NCI-H187 (cell line): ENCODE data around the gene SERPINA3.
"Not testable (repeated sequence)": the region's sequence is repeated elsewhere in the genome, so short reads cannot be mapped to it uniquely, and the experiment has no call there.

Experiments
- DNase-seq, 2 experiments: peaks; one replicate each; lab custom pipeline; 2025; lab: John Stamatoyannopoulos, UW

The SERPINA3 gene

DNA sequence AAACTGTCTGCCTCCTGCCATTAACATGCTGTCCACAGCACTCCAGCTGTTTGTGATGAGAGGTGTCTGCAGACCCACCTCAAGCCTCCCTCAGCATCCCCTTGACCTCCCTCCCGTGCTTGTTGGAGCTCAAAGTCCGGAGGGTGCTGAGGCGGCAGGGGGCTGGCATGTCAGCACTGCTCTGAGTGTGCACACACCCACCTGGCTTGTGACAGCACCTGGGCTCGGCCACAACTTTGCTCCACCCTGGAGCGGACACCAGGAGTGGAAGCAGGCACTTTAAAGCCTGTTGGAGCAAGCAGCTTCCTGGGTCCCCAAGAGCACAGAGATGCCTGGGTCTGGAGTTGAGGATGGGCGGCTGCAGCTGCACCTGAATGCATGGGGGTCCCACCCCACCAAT lies 20.9 kb downstream of the SERPINA3 start:
- DNase-seq, result no peak

DNA sequence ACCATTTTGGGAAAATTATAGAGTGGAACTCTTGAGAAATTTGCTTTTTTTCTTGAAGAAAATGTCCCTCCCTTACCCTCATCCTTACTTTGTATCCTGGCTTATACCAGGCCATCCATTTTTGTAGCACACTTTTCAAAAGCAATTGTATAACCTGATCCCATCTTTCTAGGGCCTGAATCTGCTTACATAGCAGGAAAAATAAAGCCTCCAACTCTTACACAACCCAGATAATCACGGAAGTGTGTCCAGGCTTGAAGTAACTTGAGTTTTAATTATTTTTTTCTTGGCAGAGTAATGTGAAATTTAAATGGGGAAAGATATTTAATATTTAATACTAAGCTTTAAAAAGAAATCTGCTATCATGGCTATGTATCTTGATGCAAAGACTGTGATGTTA lies 23.0 kb downstream of the SERPINA3 start:
- no peak for DNase-seq

DNA sequence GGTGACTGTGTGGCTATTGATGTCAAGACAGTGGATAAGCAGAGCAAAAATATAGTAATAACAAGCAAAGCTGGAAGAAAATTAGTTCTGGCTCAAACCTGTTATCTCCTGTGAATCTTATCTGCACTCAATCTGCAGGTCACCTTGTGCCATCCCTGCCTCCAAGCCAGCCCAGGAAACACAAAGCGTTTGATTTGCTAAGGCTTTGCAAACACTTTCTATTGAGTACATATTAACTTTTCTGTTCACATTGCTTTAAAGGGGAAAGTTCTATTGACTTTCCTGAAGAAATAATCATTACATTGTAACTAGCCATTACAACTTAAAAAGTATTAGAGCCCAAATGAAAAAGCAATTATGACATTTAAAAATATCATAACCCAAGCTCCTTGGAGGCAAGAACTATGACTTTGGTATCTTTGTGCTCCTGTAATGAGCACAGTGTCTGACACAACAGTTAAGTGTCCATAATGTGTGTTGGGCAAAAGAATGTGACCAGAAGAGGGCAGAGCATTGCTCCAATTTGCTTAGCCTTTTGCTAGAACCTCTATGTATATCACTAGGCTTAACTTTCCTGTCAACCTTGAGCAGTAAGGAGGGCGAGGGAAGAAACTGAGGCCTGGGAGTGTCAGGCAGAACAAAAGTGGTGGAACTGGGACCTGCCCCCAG lies 24.7 kb downstream of the SERPINA3 start:
- DNase-seq, result no peak

DNA sequence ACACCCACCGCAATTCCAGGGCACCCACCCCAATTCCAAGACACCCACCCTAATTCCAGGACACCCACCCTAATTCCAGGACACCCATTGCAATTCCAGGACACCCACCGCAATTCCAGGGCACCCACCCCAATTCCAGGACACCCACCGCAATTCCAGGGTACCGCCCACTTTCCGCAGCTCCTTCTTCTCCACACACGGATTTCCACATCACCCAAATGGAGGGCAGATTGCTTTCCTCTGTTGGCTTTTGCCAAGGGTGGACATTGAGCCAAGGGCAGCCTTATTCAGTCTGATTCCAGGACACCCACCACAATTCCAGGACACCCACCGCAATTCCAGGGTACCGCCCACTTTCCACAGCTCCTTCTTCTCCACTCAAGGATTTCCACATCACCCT lies 25.6 kb downstream of the SERPINA3 start:
- DNase-seq, result not testable (repeated sequence)

DNA sequence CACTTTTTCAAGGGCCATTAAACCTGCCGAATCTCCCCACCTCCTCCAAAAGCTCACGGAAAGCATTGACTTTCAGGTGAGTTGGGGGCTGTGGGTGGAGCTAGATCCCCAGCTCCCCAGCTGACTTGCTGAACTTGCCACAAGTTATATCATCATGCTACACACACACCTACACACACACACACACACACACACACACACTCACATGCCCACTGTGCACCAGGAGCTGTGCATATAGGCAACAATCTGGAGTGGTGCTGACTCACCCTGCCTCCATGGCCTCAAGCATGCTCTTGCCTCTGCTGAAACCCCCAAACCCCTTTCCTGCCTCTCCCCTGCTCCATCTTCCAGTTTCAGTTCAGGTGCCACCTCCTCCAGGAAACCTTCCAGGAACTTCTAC lies 26.1 kb downstream of the SERPINA3 start:
- no peak for DNase-seq

DNA sequence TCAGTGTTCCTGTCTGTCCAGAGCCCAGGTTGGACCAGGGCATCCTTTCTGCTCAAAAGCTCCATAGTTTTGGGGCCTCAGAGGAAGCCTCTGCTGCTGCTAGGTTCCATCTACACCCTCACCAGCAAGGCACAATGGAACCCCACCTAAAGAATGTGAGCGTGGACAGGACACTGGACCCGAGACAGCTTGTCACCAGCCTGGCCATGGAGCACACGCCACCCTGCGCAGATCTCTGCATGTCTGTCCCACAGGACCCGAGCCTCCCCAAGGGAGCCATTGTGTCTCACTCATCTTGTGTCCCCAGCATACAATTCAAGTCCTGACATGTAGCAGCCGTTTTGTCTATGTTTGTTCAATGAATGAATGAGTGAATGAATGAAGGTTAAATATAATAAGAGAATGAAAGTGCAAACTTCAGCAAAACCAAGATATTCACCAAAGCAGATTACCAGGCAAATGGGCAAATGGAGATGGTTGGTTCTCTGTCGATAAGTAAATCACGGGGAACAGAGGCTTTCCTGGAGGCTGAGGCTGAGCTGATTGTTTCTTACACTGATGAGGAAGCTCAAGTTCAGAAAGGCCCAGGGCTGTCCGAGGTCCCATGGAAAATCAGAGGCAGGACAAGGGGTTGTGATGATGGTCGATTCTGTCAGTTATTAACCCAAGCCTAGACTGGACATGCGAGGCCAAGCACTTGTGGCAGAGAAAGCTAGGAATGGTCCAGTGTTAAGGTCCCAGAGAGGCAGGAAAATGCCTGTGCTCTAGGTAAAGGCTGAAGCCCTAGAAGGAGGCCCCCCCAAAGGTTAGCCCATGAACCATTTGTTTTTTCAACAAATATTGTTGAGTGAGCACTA lies 27.0 kb downstream of the SERPINA3 start:
- no peak for DNase-seq

DNA sequence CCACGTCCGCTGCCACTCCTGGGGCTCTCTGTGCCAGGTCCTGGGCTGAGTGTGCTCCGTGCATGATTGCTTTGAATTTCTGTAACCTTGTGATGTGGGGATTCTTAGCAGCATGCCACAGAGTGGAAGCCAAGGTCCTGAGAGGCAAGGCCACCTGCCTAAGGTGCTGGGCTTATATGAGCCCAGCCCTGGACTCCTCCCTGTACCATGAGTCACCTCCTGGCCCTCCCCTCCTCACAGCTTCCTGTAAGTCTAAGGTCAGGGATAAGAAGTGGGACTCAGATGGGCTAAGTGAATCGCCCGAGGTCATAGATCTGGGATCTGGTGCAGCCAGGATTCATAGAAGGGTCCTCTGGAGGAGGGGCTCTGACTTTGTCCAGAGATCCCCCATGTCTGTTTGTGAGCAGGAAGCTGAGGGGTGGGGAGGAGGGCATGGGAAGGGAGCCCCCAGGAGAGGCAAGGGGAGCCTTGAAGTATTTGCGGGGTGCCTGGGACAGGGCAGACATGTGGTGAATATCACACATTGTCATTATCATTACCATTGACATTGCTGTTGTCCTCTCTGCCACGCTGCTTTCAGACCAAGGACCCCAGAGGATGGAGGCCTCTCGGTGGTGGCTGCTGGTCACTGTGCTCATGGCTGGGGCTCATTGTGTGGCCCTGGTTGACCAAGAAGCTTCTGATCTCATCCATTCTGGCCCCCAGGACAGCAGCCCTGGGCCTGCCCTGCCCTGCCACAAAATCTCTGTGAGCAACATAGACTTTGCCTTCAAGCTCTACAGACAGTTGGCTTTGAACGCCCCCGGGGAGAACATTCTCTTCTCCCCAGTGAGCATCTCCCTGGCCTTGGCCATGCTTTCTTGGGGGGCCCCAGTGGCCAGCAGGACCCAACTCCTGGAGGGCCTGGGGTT lies 28.8 kb downstream of the SERPINA3 start:
- DNase-seq, result no peak

DNA sequence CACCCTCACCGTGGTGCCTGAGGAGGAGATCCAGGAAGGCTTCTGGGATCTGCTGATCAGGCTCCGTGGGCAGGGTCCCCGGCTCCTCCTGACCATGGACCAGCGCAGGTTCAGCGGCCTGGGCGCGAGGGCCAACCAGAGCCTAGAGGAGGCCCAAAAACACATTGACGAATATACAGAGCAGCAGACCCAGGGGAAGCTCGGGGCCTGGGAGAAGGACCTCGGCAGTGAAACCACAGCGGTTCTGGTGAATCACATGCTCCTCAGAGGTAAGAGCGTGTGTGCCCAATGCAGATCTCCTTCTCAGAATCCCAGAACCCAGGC lies 29.4 kb downstream of the SERPINA3 start:
- DNase-seq, result no peak

DNA sequence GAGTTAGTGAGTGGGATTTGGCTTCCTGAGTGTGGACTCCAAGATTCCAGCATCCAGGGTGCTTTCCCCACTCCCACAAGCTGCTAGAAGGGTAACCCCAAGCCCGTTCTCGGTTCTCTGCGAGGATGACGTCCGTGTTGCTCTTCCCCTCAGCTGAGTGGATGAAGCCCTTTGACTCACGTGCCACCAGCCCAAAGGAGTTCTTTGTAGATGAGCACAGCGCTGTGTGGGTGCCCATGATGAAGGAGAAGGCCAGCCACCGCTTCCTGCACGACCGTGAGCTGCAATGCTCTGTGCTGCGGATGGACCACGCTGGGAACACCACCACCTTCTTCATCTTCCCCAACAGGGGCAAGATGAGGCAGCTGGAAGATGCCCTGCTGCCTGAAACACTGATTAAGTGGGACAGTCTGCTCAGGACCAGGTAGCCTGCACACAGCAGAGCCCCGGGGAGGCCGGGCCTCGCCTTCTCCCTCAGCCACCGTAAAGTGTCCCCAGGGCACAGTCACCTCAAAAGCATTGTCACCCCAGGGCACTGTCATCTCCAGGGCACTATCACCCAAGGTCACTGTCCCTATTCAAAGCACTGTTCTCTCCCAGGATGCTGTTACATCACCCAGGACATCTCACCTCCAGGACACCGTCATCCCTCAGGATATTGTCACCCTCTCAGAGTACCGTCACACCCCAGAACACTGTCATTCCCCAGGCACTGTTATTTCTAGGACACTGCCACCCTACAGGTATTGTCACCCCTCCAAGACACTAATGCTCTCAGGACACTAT lies 31.3 kb downstream of the SERPINA3 start:
- no peak for DNase-seq

DNA sequence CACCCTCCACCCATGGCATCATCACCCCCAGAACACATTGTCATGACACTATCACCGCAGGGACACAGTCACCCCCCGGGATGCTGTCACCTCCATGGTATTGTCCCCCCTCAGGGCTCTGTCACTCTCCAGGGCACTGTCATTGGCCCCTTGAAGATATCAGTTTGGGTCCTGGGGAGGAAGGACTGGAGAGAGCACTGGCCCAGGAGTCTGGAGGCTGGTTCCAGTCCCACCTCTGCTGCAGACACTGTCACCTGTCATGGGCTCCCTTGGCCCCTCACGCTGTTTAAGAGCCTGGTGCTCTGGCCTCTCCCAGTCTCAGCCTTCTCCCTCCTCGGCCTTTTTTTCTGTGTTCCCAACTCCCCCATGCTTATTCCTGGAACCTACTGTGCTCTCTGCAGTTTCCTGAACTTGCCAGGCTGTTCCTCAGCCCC lies 31.9 kb downstream of the SERPINA3 start:
- DNase-seq, result no peak

DNA sequence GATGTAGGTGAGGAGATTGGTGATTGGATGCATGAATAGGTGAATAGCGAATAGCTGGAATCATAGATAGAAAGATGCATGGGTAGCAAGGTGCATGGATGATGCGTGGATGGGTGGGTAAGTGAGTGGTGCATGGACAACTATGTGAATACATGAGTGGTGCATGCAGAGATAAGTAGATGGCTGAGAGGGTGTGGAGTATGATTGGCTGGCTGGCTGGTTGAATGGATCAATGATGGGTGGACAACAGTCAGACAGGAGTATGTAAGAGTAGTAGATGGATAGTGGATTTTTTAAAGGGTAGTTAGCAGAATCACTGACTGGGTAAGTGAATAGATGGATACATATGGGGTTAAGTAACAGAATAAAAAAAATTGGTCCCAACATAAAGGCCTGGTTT lies 33.9 kb downstream of the SERPINA3 start:
- no peak for DNase-seq

DNA sequence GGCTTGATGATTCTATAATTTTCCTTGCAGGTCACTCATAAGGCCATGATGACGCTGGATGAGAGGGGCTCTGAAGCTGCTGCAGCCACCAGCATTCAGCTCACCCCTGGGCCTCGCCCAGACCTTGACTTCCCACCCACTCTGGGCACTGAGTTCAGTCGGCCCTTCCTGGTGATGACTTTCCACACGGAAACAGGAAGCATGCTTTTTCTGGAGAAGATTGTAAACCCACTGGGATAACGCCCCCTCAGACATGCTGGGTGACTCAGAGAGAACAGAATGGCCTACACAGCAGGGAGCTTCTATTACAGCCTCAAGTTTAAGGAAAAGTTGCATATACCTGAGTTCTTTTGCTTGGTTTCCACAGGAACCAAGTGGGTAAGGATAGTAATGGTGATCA lies 34.3 kb downstream of the SERPINA3 start:
- DNase-seq, result no peak

DNA sequence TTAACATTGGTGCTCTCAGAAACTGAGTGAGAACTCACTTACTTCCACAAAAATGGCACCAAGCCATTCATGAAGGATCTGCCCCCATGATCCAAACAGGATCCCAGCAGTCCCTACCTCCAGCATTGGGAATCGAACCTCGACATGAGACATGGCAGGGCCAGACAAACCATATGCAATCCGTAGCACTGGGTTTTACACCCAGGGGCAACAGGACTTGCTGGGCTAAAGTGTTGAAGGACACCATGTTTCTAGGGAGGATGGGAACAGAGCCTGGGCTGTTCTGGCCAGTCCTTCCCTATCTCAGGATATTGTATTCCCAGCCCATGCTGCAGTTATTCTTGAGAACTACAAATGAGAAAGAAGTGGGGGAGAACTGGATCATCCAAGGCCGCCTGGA lies 36.6 kb downstream of the SERPINA3 start:
- DNase-seq, result no peak

DNA sequence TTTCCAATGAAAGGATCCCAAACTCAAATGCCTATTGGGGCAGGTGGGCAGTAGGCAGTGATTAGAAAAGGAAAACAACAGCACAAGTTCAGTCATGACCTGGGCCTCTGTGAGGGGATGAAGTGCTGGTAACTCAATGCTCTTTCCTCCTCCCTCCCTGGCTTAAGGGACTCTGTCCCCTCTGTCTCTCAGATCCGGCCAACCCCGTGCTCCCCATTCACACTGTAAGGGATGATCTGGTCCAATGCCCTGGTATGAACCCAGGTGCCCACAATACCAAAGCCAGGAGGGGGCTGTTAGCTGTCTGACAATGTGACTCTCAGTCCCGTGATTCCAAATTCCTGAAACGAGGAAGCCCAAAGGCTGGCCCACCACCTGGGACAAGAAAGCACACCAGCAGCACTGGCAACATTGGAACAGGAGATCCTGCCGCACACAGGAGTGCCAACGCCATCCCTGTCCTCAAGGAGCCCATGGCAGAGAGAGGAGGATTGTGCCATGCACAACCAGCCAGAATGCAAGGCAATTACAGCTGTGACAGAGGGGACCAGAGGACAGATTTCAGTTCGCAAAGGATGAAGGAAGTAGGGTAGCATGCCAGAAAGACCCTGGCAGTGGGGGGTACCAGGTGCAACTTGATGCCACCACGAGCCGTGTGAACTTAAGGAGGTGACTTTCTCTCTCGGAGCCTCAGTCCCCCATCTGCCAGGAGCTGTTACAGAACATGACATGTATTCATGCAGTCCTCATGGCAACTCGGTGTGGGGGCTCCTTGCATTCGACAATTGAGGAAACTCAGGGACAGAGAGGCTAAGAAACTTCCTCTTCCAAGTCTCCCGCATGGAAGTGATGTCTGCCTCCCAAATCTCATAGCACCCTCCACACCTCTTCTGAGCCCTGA lies 37.6 kb downstream of the SERPINA3 start:
- no peak for DNase-seq

DNA sequence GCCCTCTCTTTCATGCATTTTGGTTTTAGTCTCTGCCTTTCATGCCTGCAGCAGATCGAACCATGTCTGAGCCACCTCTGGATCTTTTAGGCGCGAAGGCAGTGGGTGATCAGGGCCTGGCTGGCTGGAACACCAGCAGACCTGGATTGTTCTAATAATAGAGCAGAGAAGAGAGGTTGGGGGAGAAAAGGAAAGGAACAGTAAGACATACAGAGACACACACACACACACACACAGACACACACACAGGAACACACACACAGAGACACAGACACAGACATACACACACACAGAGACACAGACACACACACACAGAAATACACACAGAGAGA lies 38.2 kb downstream of the SERPINA3 start:
- DNase-seq, result no peak

DNA sequence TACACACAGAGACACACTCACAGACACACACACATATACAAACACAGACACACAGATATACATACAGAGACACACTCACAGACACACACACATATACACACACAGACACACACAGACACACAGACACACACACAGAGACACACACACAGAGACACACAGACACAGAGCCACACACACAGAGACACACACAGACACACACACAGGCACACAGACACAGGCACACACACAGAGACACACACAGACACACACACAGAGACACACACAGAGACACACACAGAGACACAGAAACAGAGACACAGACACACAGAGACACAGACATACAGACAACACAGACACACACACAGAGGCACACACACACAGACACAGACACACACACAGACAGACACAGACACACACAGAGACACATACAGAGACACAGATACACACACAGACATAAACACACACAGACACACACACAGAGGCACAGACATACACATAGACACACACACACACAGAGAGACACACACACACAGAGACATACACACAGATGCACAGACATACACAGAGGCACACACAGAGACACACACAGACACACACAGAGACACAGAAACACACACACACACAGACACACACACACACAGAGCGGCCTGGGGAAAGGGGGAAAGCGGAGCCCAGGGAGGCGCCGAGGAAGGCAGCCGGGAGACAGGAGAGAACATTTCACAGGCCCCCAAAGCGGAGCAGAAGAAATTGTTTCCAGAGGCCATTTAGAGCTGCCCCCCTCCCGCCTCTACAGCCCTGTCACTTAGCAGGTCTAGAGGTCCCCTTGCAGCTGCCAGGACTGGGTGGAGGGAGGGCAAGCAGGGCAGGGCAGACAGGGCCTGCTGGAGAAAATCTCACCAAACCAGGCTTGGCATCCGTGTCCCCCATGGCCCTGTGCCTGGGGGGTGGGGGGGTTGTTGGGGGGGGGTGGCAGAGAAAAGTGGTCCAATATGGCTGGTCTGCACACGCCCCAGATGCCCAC lies 38.9 kb downstream of the SERPINA3 start:
- no peak for DNase-seq

DNA sequence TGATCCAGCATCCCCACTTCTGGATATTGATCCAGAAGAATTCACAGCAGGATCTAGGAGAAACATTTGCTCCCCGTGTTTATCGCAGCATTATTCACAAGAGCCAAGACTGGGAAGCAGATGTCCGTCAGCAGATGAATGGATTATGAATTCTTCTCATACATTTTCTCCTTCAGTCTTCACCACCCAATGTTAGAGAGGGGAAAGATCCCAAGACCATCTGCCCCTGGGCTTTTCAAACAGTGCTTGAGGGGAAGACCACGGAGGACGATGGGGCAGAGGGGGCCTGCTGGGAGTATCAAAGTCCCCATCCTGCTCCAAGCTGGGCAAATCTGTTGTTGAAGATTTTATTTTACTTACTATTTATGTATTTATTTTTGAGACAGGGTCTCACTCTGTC lies 41.1 kb downstream of the SERPINA3 start:
- no peak for DNase-seq

DNA sequence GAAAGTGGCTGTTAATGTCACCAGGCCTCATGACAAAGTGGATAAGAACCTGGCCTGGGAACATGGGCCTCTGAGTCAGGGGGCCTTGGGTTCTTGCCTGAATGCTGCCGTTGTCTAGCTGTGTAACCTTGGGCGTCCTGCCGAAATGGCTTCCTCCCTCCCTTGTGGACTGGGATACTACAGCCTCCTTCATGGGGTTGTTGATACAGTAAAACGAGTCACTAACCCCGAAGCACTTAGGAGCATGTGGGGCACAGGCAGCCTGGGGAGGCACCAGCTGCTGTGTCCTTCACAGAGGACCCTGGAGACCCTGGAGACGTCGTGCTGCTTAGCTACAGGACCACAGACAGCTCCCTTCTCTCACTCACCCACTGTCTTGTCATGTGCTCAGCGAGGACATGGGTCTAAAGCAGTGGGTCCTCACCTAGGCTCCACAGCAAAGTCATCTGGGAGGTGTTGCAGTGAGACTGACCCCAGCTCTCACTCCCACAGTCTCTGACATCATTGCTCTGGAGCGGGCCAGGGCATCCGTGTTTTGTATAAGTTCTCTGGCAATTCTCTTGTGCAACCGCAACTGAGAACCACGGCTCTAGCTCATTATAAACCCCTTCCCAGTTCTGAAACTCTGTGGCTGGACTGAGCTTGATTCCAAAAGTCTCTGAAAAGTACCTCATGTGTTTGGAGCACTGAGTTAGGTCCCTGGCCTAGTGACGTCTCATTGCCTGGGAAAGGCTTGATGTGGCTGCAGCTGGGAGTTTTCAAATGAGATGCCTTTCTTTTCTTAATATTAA lies 42.1 kb downstream of the SERPINA3 start:
- DNase-seq, result no peak

DNA sequence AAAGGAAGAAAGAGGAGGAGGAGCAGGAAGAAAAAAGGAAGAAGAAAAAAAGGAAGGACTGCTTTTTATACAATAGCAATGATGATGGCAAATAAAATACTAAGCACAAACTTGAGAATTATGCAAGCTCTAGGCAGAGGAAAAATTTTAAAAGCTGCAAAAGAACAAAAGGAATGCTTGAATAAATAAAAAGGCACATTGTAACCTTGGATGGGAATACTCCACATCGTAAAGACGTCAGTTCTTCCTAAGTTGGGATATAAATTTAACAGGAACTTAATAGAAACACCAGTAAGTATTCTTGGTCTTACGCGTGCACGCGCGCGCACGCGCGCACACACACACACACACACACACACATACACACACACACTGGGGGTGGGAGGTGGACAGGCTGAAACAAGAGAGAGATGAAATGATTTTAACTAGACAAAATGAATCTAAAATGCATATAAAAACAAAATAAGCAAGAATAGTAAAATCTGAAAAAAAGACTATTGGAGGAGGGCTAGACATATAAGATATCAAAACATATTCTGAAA lies 43.0 kb downstream of the SERPINA3 start:
- DNase-seq, result no peak
